GM18499 (cell line): ENCODE data around the gene NKAIN2.
"Not testable (repeated sequence)": the region's sequence is repeated elsewhere in the genome, so short reads cannot be mapped to it uniquely, and the experiment has no call there.

Experiments used
- ATAC-seq: cut with Tn5 transposase; IDR thresholded peaks from one replicate; pipeline ENCODE4 v1.9.1; 2021; ENCODE audit warnings: moderate number of reproducible peaks; ENCODE audit not compliant: insufficient read depth, unreplicated experiment

Gene NKAIN2

GRCh38 chr6:124158024-124158423 is 354.4 kb downstream of the NKAIN2 start:
- ATAC-seq: no peak

DNA sequence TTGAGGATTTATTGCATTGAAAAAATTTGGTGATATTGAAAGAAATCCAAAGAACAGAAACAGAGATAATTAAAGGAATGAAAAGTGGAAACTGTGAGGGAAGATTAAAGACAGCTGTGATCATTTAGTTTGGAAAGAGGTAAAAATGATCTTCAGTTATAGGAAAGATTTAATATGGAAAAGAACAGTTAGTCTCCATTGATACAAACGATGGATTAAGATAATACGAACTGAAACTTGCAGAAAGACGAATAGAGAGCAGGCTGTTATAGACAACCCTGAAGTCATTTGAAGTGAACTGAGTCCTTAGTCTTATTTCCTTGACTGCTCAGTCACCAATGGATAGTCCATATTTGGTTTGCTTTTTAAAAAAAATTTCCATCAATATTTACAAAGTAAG is 360.0 kb downstream of the NKAIN2 start:
- ATAC-seq: no peak

DNA sequence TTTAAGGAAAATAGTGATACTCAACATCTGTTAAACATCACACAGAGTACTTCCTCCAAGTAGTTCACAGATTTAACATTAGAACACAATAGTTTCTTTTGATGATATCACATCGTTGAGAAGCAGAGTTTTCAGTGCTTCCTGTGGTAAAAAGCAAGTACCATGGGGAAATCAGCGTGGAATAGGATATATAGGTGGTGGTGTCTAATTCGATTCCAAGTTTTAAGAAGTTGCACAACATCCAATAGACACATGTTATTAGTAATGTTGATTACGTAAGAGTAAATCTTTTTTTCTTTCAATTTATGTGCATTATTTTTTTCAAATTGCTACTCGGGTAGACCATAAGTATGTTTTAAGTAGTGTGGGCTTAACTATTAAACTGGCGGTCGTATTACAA is 360.7 kb downstream of the NKAIN2 start:
- no peak for ATAC-seq

GRCh38 chr6:124167249-124167648 is 363.6 kb downstream of the NKAIN2 start:
- not testable (repeated sequence) for ATAC-seq

DNA sequence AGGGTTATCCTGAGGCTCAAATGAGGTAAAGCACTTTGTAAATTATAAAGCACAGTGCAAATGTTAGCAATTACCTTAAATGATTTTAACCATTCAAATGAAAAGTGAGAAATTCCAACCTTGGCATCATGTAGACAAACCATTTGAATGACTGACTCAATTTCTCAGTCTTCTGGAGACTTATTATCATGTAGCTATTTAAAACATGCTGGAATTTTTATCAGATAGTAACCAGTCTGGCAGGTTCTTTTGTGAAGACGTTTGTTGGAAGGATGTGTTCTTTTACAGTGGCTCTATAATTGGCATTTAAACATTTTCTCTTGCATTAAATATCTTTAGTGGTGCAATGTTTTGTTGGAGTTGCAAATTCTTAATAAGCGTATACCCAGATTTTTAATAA is 386.6 kb downstream of the NKAIN2 start:
- no peak for ATAC-seq

- no peak for ATAC-seq
Observed at GRCh38 chr6:124193132-124193531, 389.5 kb downstream of the NKAIN2 start.

GRCh38 chr6:124197148-124197547 is 393.5 kb downstream of the NKAIN2 start:
- no peak for ATAC-seq

DNA sequence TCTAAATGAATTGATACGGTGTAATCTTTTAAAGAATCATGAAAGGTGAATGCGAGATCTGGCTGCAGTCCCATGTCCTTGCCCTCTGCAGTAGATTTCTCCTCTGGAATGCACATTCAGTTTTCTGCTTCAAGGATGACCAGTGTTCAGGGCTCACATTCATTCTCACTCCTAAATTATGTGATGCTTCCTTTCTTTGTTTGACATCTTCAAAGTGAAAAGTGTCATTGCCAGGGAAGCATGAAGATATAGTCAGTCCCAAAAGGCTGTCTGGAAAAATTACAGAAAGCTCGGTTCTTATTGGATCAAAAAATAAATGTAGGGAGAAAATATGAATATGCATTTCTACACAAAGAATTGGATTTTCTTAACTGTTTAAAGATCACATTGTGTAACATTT is 395.6 kb downstream of the NKAIN2 start:
- ATAC-seq: no peak

GRCh38 chr6:124200661-124201060 is 397.0 kb downstream of the NKAIN2 start:
- ATAC-seq: no peak

DNA sequence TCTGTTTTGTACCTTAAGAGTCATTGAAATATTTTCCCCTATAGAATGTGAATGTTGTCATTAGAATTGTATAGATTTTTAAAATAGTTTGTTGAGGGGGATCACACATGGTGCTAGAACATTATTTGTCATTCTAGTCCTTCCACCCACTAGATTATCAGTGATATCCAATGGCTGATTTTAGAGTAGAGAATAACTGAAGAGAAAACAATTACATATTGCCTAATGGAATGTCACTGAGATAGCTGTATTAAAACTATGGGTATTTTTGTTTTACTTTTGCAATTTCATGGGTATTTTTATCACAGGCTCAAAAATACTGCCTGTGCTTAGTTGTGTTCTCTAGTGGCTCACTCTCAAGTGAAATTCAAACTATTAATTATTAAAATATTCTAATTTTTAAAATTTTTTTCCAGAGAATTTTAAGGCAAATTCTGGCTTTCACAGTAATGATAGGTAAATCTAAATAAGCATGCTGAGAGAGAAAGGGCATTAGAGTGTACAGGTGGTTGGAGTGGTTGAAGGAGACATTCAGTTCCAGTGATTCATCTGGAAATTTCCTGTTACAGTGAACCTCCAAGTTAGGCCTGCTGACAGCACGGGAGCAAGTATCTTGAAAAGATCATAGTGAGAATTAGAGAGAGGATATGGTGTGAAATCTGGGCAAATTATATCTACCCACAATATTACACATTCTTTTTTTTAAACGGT is 399.6 kb downstream of the NKAIN2 start:
- ATAC-seq: no peak

DNA sequence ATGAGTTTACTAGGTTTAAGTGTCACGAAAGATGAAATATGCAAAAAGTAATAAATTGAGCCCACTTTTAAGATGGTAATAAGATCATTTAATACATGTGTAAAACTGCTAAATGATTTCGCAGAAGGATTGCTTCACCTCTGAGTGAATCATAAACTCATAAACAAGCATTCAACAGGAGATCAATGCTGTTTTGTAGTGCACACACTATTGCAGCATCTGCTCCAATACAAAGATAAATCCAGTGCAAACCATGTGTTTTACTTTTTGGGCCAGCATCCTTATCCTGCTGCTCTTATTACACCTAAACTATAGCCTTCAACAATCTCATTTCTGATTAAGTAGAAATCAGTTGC is 400.1 kb downstream of the NKAIN2 start:
- ATAC-seq: no peak

DNA sequence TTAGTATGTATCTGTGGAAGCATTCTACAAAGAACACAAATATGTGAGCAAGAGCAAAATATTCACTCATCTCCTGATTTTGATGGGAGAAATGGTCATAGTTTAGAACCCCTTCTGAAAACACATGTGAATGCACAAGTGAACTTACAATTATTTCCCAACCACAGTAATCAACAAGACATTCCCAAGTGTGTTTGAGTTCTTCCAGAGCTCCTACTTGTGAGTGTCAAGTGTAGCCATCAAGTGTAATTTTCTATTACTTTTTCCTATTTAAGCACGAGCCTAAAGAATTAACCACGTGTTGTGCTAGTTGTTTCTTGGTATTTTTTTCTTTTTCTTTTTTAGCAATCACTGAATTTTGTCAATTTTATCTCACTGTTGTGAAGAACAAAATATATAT is 402.3 kb downstream of the NKAIN2 start:
- ATAC-seq: no peak

GRCh38 chr6:124223611-124224345 is 420.1 kb downstream of the NKAIN2 start:
- no peak for ATAC-seq

DNA sequence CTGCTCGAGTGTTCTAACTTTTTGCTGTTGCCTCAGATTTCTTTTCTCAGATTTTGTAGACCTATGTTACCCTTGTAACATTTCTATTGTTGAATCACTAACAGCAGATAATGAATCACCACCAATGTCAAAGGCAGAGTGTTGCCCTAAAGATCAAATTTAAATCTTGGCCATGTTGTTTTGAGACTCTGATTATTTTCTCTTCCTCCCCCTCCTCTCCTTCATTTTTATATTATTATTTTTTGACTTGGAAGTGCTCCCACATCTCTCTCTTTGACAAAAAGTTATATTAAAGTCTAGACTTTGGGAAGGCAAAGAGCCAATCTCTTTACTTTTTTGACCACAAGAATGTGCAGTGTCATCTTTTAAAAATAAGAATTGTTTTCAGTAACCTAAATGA is 422.7 kb downstream of the NKAIN2 start:
- no peak for ATAC-seq

GRCh38 chr6:124233221-124233620 is 429.6 kb downstream of the NKAIN2 start:
- no peak for ATAC-seq

DNA sequence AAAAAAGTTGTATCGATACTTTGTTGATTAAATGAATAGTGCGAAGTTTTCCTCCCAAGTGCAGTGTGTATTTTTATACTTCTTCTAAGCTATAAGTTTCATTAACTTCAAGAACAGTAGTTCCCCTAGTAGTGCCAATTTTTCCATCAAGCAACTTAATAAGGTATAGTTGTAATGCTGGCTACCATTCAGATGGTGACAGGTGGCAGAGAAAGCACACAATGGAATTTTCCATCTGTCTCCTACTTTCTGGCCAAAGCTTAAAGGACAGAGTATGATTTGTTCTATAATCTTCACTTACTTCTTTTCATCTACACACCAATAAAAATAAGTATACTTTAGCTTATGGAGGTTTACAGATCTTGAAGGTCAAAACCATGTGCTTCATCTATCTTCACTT is 431.1 kb downstream of the NKAIN2 start:
- ATAC-seq: no peak

- ATAC-seq: no peak
Observed at GRCh38 chr6:124237911-124238310, 434.2 kb downstream of the NKAIN2 start.

DNA sequence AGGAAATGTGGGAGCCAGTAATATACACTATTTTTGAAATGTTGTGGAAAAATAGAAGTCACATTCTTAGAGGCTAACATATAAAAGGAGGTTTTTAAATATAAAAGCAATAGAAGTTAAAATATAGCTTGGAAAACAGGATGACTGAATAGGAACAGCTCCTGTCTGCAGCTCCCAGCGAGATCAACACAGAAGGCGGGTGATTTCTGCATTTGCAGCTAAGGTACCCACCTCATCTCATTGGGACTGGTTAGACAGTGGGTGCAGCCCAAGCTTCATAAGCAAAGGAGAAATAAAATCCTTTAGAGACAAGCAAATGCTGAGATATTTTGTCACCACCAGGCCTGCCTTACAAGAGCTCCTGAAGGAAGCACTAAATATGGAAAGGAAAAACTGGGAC is 434.7 kb downstream of the NKAIN2 start:
- not testable (repeated sequence) for ATAC-seq

DNA sequence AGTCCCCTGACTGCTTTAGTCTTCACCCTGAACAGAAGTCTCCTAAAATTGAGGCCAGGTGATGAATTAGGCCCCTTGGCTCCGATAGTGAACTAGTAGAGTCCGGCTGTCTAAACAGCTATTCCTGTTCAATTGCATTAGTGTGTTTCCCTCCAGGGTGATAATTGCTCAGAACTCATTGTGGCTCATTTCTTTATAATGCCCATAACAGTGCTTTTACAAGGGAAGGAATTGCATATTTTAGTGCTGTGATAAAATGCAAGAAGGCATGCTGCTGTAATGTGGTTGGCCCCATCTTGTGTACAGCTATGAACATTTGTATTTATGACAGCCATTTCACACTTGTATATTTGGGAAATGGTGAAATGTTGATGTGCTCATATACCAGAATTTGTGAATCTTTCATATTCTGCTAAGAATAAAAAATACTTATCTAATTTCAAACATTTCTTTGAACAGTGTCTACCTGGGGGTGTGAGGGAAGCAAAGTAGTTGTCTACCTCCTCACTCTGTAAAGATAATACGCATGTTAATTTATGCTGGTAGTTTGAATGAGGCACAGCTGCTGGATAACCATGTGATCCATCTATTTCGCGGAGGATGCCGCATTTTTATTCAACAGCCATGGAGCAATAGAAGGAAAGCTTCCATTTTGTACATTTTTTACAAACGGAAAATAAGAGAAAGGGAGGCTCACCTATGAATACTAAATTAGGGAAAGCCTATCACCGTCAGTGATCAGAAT is 451.4 kb downstream of the NKAIN2 start:
- ATAC-seq: no peak

- no peak for ATAC-seq
Observed at GRCh38 chr6:124260337-124260736, 456.7 kb downstream of the NKAIN2 start.

GRCh38 chr6:124269733-124270132 is 466.1 kb downstream of the NKAIN2 start:
- ATAC-seq: no peak
